ENCODE measurements around the gene KLHDC10. TPM values are rescaled to one million over a fixed set of nuclear protein-coding genes. Genes with fewer than 3 reads are reported as not detected.
A peak's percentile ranks its signal among the peaks of the same experiment; 100 is the strongest.

Gene KLHDC10
- total and polyA plus RNA-seq, 2 donors (not counting 1 experiment from before 2014, with no cell fraction given) = 7.1 to 25.7 TPM

DNA sequence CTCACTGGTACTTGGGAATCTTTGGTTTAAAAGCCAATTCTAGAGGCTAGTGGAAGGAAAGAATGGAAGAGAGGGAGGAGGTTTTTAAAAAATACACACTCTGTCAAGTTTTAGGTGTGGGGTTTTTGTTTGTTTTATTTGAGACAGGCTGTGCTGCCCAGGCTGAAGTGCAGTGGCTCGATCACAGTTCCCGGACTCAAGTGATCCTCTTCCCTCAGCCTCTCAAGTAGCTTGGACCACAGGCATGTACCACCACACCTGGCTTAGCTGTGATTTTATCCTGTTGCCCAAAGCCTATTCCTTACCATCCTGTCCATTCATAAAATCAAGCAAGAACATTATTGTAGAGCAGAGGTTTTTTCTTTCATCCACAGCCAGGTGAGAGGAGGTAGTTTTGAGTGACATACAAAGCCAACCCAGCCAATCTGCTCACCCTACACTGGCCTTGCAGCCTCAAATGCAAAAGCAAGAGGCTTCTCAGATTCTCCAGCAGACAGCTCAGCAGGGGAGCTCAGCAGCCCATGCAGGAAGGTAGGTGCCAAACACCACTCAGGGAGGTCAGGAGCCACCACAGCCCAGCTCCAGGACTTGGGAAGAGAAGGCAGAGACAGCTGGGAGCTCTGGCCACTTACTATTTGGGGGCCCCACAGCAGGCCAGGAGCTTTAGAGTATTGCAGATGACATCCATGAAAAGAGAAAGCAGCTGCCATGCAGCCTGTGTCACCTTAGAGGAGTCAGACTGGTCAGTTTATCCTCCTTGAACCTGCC, 69.0 kb downstream of the KLHDC10 start:
- Histone ChIP-seq H4K20me1 (ENCODE audit: control insufficient read depth, insufficient read depth, low read length, poor library complexity, severe bottlenecking) (no peaks in the 10 kb centered on the region), H3K27ac (ENCODE audit: low read length in 2 of 2) (no peak overlapping the region), H3K36me3 (replicated peaks in 1 of 2; ENCODE audit: control extremely low read depth in 1 of 2, control insufficient read depth in 1 of 2, extremely low read depth in 1 of 2, insufficient read depth in 2 of 2, low read length in 1 of 2) (peaks cover 2 to 9% of the 10 kb centered on the region in 2 experiments), H3K4me3 (ENCODE audit: control extremely low read depth in 1 of 5, extremely low read depth in 1 of 5, insufficient read depth in 1 of 5, low read depth in 2 of 5, low read length in 4 of 5) (no peak overlapping the region), H3K4me1 (ENCODE audit: control insufficient read depth in 2 of 2, insufficient read depth in 2 of 2, low read length in 2 of 2) (peaks cover 21 to 28% of the 10 kb centered on the region in 2 donors), H3K4me2 (replicated peaks; ENCODE audit: low read depth, low read length, poor library complexity, severe bottlenecking) (no peak overlapping the region), H3K79me2 (ENCODE audit: control insufficient read depth, insufficient read depth, low read length) (no peaks in the 10 kb centered on the region), H3K9ac (ENCODE audit: low read length) (no peak overlapping the region), H3K27me3 (replicated peaks in 1 of 4; ENCODE audit: control extremely low read depth in 1 of 4, control insufficient read depth in 3 of 4, insufficient read depth in 4 of 4, low read length in 3 of 4) (no peaks in the 10 kb centered on the region), H2AFZ (ENCODE audit: insufficient read depth, low read depth, low read length, poor library complexity, severe bottlenecking) (no peak overlapping the region), H3K9me3 (ENCODE audit: control extremely low read depth in 1 of 3, control insufficient read depth in 2 of 3, insufficient read depth in 1 of 3, low read length in 2 of 3) (no peaks in the 10 kb centered on the region)
- H3K27me3 Mint-ChIP-seq = no peaks in the 10 kb centered on the region
- peak overlapping the region; percentile 83 for H3K27ac Mint-ChIP-seq
- ChIA-PET POLR2A (interaction anchor here (1.0 kb wide), 1 partner anchor 14 kb away, joined by 10 read pairs; no protein-coding TSS in a partner anchor), CTCF (interaction anchor here (0.7 to 1.2 kb wide), 2 partner anchors 102 to 619 kb away, joined by 3 to 4 read pairs; no protein-coding TSS in a partner anchor)
- H3K4me1 Mint-ChIP-seq = peaks cover 32% of the 10 kb centered on the region
- TF ChIP-seq, protein P1, sequence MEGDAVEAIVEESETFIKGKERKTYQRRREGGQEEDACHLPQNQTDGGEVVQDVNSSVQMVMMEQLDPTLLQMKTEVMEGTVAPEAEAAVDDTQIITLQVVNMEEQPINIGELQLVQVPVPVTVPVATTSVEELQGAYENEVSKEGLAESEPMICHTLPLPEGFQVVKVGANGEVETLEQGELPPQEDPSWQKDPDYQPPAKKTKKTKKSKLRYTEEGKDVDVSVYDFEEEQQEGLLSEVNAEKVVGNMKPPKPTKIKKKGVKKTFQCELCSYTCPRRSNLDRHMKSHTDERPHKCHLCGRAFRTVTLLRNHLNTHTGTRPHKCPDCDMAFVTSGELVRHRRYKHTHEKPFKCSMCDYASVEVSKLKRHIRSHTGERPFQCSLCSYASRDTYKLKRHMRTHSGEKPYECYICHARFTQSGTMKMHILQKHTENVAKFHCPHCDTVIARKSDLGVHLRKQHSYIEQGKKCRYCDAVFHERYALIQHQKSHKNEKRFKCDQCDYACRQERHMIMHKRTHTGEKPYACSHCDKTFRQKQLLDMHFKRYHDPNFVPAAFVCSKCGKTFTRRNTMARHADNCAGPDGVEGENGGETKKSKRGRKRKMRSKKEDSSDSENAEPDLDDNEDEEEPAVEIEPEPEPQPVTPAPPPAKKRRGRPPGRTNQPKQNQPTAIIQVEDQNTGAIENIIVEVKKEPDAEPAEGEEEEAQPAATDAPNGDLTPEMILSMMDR (IDR thresholded peaks at IDR 0.05) = no peak
- TF ChIP-seq EZH2 (IDR thresholded peaks at IDR 0.05; ENCODE audit: borderline replicate concordance, insufficient read depth, low read depth, low read length, poor library complexity, severe bottlenecking) = no peak
- WGBS (ENCODE audit: insufficient coverage) = no CpG with 5 or more reads among the region's 2 CpGs
- H3K9me3 Mint-ChIP-seq (ENCODE audit: insufficient read depth) = no peaks in the 10 kb centered on the region
- peak overlapping the region; percentile 54 for H3K4me3 Mint-ChIP-seq
- intact Hi-C loops (cut with micrococcal nuclease) = no loop called here
- no peak for ATAC-seq (ENCODE audit: low read depth)
- no peak for DNase-seq

Data from B cell (primary cell).